Inferior parietal cortex (tissue), 1 donor: Measurements from ENCODE around the gene STMP1.

Source experiments
- DNase-seq: peaks from one replicate; pipeline ENCODE4 v3.0.0-alpha.2; 2016; ENCODE audit errors: extremely low spot score

The STMP1 gene

DNA sequence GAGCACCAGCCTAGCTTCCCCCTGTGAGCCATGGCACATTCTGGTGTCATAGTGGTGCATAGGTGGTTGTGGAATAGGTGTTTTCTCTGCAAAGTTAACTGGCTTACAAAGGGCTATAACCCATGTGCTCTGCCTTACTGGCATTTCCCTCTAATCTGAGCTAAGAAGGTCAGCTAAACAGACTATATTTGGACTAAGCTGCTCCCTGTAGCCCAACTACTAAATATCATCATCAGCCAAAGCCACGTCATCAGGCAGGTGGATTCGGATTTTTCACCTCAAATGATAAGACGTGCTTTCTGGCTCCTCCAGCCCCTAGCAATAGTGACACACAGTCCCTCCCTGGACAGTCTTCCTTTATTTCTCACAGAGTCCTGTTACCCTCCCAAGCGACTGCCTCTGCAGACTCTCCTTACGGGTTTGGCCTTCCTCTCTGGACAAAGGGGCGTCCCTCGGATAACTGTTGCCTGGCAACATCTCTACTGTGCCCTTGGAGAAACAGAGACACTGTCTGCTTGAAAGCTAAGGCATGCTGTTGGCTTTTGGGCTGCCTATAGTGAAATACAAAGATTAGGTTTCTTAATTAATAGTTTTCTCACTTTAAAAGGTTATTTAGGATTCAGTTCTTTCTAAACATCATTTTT is 56.6 kb downstream of the STMP1 start:
- DNase-seq, result no peak

GRCh38 chr7:135719688-135720087 is 57.4 kb downstream of the STMP1 start:
- no peak for DNase-seq

- no peak for DNase-seq
These were observed 59.0 kb downstream of the STMP1 start for GRCh38 chr7:135721198-135721820.

- DNase-seq, result no peak
These were observed 61.1 kb downstream of the STMP1 start for GRCh38 chr7:135723411-135723810.
